Lower leg skin (tissue), 3 donors: ENCODE measurements around the gene RILPL2.

ENCODE experiments used
- CTCF ChIP-seq, 3 donors: fragments of 450-650 bp; IDR thresholded peaks; one replicate each; pipeline ENCODE4 v1.5.1; 2016; ENCODE audit warnings: antibody characterized with exemption in 3 of 3, mild to moderate bottlenecking in 3 of 3, moderate library complexity in 2 of 3
- POLR2A ChIP-seq, 2 donors: fragments of 450-650 bp; IDR thresholded peaks; one replicate each; pipeline ENCODE4 v1.6.1; 2016 to 2017; ENCODE audit warnings: antibody characterized with exemption in 2 of 2, mild to moderate bottlenecking in 1 of 2, moderate library complexity in 1 of 2

GRCh38 chr12:123399255-123399617, 37.2 kb downstream of the RILPL2 start:
- no peak for TF ChIP-seq CTCF (IDR thresholded peaks at IDR 0.05)
- no peak for TF ChIP-seq POLR2A (IDR thresholded peaks at IDR 0.05)
